Measurements from ENCODE around the gene TOLLIP. TPM values are rescaled to one million over a fixed set of nuclear protein-coding genes. Genes with fewer than 3 reads are reported as not detected.

Gene TOLLIP
- total RNA-seq, 1 experiment from 2014 or later = 32.3 TPM

- H2BK20ac ChIP-seq (ENCODE audit: low read depth, low read length, poor library complexity, severe bottlenecking) = no peak overlapping the region
- no peak overlapping the region for H2BK120ac ChIP-seq (ENCODE audit: low read depth, low read length, poor library complexity, severe bottlenecking)
- no peak for TF ChIP-seq CTCF (conservative IDR thresholded peaks at IDR 0.05)
- no CpG with 5 or more reads among the region's 16 CpGs for WGBS (ENCODE audit: extremely low coverage, insufficient read length, low lambda C conversion rate)
- H3K14ac ChIP-seq (ENCODE audit: insufficient read depth, low read length) = no peak overlapping the region; the same call in 1 of the 2 replicates
- no peaks in the 10 kb centered on the region for H3K27me3 ChIP-seq (ENCODE audit: insufficient read depth, low read length)
- H3K4me1 ChIP-seq (ENCODE audit: insufficient read depth, low read length) = no peaks in the 10 kb centered on the region
- H3K9ac ChIP-seq (ENCODE audit: extremely low read depth, insufficient read length, low read length) = no peak overlapping the region
- H3K27ac ChIP-seq (ENCODE audit: insufficient read length, low read depth, low read length) = no peak overlapping the region
- no peak overlapping the region for H2BK5ac ChIP-seq (ENCODE audit: insufficient read length, low read length)
- no peak overlapping the region for H2BK12ac ChIP-seq (ENCODE audit: insufficient read length, low read depth, low read length)
- H4K91ac ChIP-seq (ENCODE audit: insufficient read length, low read depth, low read length) = no peak overlapping the region
- H3K79me1 ChIP-seq (ENCODE audit: insufficient read depth, low read depth, low read length, poor library complexity, severe bottlenecking) = no peaks in the 10 kb centered on the region
- no peak overlapping the region for H4K8ac ChIP-seq (replicated peaks; ENCODE audit: insufficient read length, low read depth, low read length)
- no peak for DNase-seq
- no peaks in the 10 kb centered on the region for H4K20me1 ChIP-seq (ENCODE audit: control insufficient read depth, insufficient read depth, insufficient read length)
- peaks cover 4 to 5% of the 10 kb centered on the region in 2 experiments; a peak in 3 of 5 replicates for H3K9me3 Mint-ChIP-seq
- no peaks in the 10 kb centered on the region for H3K36me3 Mint-ChIP-seq (ENCODE audit: insufficient read depth in 1 of 3, low read depth in 3 of 3)
- no peak overlapping the region for H2AK5ac ChIP-seq (ENCODE audit: insufficient read length, low read length)
- H3K18ac ChIP-seq (ENCODE audit: insufficient read length, low read depth, low read length) = no peak overlapping the region
- no peak overlapping the region for H3K4ac ChIP-seq (ENCODE audit: low read depth, low read length)
- no peak overlapping the region for H2BK15ac ChIP-seq (ENCODE audit: low read depth, low read length)
- no peak overlapping the region for H3K4me2 ChIP-seq (ENCODE audit: insufficient read depth, insufficient read length, low read length)
- H2AFZ ChIP-seq (ENCODE audit: low read length) = no peak overlapping the region
- peaks cover 7% of the 10 kb centered on the region for H3K9me3 ChIP-seq (ENCODE audit: control insufficient read depth, low read depth, low read length)
- no peak overlapping the region for H3K23ac ChIP-seq (ENCODE audit: insufficient read length, low read depth, low read length)
- peaks cover 3% of the 10 kb centered on the region for H3K23me2 ChIP-seq (ENCODE audit: insufficient read length, low read depth, low read length, poor library complexity, severe bottlenecking)
- H3K27me3 Mint-ChIP-seq (ENCODE audit: low read depth) = peaks cover 30% of the 10 kb centered on the region
- H3T11ph ChIP-seq (ENCODE audit: low read length) = no peak overlapping the region
- no peak overlapping the region for H3K56ac ChIP-seq (ENCODE audit: insufficient read length, low read depth, low read length)
- no peak overlapping the region for H3K4me3 Mint-ChIP-seq
- no peak overlapping the region for H3K27ac Mint-ChIP-seq
- no peaks in the 10 kb centered on the region for H3K79me2 ChIP-seq (ENCODE audit: insufficient read depth, low read length)
- no peak overlapping the region for H4K5ac ChIP-seq (ENCODE audit: insufficient read length, low read depth, low read length)
- peaks cover 2 to 7% of the 10 kb centered on the region in 2 experiments; a peak in 3 of 4 replicates for H3K4me1 Mint-ChIP-seq
Observed at GRCh38 chr11:1358286-1358685, 48.9 kb upstream of the TOLLIP start.

All from H9 (cell line).